Effector CD8-positive, alpha-beta T cell (primary cell): ENCODE measurements around the gene KLHDC1.
A peak's percentile ranks its signal among the peaks of the same experiment; 100 is the strongest.
"Not testable (repeated sequence)": the region's sequence is repeated elsewhere in the genome, so short reads cannot be mapped to it uniquely, and the experiment has no call there.

Experiments
- DNase-seq: peaks from one replicate; lab custom pipeline; 2025; lab: John Stamatoyannopoulos, UW

Gene KLHDC1

DNA sequence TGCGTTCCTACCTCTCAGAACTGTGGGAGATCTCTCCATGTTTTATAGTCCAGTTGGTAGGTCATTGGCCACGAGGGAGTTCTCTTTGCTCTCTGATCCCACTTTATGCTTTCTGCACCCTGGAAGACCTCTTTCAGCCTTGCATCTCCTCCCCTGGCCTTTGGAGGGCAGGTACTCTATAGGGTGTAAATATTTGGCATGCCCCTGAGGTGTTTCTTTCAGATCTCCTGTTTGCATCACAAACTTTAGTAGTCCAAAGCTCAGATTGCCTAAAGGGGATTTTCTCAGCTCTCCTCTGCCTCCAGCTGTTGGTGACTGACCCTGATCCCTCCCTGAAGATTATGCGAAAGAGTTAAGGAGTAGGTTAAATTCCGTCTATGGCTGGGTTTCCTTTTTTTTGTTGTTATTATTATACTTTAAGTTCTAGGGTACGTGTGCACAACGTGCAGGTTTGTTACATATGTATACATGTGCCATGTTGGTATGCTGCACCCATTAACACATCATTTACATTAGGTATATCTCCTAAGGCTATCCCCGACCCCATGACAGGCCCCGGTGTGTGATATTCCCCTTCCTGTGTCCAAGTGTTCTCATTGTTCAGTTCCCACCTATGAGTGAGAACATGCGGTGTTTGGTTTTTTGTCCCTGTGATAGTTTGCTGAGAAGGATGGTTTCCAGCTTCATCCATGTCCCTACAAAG lies 29.0 kb downstream of the KLHDC1 start:
- not testable (repeated sequence) for DNase-seq

DNA sequence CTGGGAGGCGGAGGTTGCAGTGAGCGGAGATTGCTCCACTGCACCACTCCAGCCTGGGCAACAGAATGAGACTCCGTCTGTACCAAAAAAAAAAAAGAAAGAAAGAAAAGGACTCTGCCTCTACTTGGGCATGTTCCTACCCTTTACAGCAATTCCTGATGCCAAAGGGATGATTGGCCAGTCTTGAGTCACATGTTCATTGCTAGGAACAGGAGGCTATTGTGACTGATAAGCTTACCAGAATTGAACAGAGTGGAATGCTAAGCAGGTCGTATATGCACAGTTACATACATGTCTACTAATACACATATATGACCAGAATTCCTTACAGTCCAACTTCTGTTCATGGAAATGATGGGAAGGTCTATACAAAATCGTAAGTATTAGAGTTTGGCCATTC lies 34.3 kb downstream of the KLHDC1 start:
- DNase-seq, result no peak

DNA sequence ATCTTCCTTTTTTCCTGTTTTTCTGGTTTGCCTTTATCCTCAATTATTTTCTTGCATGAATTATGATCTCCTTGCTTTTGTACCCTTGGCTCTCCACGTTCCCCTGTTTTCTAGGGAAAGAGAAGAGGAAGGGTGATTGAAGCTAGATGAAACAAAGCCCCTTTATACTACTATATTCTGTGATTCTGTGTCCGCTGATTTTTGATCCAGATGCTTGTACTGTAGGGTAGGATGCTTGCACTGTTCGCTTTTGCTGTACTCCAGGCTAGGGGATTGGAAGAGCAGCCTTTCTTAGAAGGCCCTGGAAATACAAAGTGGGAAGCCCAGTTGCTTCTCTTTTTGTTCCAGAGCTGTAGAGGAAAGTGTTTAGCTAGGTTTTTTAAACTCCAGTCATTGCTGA lies 40.0 kb downstream of the KLHDC1 start:
- no peak for DNase-seq

DNA sequence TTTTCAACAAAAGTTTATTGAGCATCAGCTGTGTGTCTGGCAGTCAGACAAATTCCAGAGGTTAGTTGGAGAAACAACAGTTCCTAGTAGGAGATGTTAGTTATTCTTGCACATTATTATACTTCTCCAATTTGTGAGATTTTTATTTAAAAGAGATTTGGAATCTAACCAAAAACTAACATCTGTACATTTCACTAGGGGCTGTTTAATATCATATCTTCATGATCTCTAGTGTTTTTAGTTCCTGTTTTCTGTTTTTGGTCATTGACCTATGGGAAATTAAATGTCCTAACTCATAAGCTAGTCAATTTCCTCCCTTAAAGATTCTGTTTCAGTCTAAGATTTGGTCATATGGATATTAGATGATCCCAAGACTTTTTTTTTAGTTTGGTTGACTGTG lies 40.9 kb downstream of the KLHDC1 start:
- DNase-seq, result no peak

DNA sequence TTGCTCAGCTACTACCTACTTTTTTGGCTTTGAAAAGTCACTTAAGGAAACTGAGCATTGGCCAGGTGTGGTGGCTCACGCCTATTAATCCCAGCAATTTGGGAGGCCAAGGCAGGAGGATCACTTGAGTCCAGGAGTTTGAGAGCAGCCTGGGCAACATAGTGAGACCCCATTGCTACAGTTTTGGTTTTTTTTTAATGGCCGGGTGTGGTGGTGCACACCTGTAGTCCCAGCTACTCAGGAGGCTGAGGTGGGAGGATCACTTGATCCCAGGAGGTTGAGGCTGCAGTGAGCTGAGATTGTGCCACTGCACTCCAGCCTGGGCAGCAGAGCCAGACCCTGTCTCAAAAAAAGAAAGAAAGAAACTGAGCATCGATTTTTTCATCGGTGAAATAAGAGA lies 42.7 kb downstream of the KLHDC1 start:
- not testable (repeated sequence) for DNase-seq

DNA sequence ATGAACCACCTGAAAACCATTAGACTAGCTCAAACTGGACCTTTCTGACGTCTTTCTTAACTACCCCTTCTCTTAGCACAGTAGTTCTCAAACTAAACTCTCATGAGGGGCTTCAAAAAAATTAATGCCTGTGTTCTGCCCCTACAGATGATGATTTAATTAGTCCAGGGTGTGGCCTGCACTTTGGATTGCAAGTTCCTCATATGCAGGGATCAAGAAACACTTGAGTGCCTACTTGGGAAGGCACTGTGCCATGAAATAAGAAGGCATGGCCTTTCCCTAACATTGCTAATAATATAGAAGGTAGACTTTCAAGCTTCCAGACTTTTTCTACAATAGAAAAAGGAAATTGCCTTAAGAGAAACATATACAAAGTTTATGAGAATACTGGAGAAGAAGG lies 52.3 kb downstream of the KLHDC1 start:
- no peak for DNase-seq

DNA sequence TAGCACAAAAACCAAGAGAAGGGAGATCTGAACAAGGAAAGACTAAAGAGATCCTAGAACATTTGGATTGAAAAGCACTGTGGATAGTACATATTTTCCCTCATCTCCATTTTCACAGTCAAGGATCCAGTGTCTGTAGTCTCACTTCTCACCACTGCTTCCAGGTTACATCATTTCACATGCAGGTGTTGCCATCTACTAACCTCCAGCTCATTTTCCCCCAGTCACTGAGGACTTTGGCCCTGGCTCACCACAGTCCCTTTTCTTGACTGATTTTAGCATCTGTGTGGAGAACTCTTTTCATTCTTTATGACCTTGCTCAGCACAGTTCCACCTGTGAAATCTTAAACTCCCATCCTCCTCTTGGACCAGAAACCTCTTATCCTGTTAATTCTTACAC lies 53.6 kb downstream of the KLHDC1 start:
- not testable (repeated sequence) for DNase-seq

DNA sequence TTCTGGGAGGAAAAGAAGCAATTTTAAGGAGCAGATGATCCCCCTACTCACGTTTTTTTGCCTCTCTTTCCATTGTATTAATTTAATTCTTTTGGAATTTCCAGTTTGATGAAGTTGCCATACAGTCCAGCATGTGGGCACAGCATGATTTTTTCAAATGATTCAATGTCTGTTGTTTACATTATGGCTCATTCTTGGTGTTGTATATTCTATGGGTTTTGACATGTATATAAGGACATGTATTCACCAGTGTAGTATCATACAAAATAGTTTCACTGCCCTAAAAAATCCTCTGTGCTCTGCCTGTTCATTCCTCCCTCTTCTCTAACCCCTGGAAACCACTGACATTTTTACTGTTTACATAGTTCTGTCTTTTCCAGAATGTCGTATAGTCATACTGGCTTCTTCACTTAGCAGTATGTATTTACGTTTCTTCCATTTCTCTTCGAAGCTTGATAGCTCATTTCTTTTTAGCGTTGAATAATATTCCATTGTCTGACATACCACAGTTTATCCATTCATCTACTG lies 61.7 kb downstream of the KLHDC1 start:
- DNase-seq, result no peak

DNA sequence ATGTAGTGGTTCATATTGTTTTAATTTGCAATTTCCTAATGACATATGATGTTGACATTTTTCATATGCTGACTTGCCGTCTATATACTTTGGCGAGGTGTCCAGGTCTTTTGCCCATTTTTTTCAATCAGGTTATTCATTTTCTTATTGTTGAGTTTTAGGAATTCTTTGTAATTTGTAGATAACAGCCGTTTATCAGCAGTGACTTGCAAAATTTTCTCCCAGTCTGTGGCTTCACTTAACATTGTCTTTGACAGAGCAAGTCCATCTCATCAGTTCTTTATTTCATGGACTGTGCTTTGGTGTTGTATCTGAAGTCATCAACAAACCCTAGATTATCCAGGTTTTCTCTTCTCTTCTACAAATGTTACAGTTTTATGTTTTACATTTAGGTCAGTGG lies 62.5 kb downstream of the KLHDC1 start:
- no peak for DNase-seq

DNA sequence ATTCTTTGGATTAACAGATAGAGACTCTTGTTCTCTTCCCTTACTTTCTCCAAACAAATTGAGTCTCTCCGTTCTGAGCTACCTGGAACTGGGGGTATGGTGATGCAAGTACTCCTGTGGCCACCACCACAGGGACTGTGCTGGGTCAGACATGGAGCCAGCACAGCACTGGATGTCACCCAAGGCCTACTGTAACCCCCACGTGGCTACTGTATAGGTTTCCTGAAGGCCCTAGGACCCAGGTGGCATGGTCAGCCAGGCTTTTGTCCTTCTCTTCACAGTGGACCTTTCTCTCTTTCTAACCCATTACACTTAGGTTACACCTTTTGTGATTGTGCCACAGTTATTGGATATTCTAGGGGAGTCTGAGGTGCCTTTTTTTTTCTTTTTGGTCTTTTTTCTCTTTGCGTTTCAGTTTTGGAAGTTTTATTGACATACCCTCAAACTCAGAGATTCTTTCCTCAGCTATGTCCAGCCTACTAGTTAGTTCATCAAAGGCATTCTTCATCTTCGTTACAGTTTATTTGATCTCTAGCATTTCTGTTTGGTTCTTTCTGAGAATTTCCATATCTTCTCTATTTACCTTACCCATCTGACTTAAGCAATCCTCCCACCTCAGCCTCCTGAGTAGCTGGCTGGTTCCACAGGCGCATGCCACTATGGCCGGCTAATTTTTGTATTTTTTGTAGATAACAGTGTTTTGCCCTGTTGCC lies 69.1 kb downstream of the KLHDC1 start:
- DNase-seq, result no peak

DNA sequence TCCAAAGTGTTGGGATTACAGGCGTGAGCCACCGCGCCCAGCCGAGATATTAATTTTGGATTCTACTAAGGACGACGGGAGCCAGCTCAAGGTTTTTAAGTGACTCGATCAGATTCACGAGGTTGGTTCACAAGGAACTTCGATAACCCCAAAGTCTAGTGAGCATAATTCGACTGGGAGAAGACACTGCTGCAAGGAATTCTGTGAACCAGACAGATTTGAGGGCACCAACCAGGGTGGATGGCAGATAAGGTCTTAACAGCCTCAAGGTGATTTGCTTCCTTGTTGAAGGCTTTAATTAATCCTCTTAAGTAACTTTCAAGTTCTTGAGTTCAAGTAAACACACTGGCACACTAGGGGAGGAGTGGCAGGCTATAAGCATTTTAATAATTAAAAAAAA lies 73.9 kb downstream of the KLHDC1 start:
- no peak for DNase-seq

DNA sequence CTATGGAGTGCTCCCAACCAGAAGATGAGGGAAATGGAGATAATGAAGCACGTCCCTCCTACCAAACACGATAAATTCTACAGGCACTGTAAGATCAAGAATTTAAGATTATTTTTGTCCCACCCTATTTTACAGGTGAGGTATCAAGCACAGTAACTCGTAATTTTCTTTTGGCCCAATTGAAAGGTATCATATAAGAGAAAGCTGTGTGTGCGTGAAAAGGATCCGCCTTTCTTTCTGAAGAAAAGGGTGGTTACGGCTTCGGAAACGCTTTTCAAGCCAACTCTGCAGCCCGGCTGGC lies 74.3 kb downstream of the KLHDC1 start:
- DNase-seq, result no peak

DNA sequence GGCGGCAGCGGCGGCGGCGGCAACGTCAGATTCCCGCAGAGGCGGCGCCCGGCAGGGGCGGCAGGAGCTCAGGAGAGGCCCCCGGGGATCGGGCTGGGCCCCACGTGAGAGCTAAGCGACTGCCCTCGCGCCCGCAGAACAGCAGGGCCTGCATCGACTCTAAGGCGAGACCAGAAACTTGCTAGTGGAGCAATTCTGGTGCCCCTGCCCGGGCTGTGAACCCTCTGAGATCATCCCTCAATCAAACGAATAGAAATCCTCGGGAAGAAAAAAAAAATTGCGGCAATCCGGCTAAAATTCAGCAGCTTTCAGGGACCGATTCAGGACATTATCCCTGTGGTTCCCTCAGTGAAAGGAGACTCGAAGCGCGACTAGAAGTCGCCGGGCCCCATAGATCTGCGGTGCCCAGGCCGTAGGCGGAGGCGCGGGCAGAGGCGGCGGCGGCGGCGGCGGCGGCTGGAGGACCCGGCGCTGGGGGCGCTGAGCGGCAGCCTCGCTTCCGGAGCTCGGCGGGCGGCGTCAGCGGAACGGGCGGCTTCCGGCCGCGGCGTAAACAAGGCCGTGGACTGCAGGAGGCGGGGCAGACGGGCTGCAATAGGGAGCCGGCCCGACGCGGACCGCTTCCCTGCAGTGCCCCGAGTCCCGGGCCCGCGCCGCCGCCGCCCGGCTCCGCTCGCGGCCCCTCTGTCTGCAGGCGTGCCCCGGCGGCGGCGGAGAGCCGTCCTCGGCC lies 74.8 kb downstream of the KLHDC1 start, which contains the start of gene KLHDC2:
TSS of gene KLHDC2 (plus strand) at position 583 of the 730 bp plus-strand sequence. CDS start 316 bp downstream, outside the sequence.
- DNase-seq, result peak; percentile 70

DNA sequence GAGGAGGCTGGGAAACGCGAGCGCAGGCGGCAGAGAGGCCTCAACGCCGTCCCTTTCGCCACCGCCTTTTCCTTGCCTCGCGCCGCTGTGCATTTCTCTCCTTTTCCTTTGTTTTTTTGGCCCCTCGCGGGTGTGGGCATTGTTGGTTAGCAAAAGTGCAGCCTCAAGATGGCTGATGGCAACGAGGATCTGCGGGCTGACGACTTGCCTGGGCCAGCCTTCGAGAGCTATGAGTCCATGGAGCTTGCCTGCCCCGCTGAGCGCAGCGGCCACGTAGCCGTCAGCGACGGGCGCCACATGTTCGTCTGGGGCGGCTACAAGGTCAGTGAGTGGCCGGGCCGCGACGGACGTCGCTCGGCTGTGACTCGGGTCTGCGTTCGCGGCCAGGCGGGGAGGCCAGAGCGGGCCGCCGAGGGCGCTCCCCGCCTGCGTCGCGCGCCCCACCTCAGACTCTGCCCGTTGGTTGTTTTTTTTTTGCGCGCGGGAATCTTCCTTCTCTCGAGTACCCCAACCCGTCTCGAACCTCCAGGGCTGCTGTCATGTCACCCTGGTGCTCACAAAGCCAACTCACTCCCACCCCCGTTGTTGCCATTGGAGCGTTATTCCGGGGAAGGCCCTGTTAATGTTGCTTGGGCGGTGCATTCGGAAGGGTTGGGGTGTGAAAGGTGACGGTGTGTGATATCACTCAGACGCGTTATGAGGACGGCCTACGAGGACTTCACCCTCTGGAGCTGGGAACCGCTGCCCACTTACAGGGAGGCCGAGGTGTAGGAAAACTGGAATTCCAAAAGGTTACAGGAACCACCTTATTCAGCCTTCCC lies 75.6 kb downstream of the KLHDC1 start:
- DNase-seq, result peak; percentile 47

DNA sequence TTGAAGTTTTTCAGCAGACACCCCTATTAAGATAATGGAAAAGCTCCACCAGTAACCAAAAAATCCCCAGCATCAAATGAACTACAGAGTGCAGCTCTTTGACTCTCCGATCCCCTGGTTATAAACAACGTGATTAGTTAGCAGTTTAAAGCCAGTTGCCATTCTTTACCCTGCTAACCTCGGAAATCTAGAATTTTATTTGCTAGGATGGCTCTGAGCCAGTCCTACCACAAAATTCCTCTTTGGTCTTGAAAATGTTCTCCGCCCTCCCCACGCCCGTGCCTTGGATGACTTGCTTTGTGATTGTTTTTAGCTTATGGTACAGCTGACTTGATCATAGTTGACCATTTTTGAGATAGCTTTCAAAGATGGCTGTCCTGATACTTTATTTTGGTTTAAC lies 76.3 kb downstream of the KLHDC1 start:
- no peak for DNase-seq

DNA sequence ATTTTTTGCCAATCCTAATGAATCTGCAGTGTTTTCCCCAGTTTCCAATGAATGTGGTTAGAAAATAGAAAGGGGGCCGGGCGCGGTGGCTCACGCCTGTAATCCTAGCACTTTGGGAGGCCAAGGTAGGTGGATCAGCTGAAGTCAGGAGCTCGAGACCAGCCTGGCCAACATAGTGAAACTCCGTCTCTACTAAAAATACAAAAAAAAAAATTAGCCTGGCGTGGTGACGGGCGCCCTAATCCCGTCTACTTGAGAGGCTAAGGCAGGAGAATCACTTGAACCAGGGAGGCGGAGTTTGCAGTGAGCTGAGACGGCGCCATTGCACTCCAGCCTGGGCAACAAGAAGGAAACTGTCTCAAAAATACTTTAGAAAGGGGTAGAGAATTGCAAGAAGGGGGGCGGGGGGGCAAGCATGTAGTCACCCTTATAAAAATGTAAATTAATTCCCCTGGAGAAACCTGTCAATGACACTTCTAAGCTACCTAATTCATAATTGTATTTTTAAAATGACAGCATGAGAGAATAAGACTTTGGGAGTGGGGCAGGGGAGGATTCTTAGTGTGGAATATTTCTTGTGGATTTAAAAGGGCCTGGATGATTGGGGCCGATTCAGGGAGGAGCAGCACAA lies 76.8 kb downstream of the KLHDC1 start:
- DNase-seq, result no peak

DNA sequence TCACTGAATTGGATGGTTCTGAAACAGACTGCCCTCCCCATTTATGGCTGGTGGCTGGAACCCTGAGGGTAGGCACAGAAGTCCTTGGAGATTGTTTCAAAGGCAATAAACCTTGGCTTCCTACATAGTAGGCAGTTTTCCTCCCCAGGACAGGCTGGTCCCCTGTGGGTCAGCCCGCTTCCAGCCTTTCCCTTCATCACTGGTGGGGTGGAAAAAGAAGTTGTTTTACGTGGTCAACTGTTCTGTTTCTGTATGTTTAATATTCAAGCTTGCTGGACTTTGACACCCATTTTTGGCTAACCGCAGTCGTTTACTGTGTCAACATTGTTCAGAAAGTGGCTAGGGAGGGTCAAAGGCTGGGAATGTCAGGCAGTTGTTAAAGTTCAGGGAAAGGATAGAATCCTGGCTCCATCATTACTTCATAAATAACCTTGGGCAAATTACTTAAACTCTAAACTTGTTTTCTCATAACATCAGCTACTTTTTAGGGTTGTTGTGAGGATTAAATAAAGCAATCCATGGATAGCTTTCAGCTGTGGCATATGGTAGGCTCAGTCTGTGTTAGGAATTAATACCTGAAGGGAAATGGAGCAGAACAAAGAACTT lies 77.4 kb downstream of the KLHDC1 start:
- no peak for DNase-seq

DNA sequence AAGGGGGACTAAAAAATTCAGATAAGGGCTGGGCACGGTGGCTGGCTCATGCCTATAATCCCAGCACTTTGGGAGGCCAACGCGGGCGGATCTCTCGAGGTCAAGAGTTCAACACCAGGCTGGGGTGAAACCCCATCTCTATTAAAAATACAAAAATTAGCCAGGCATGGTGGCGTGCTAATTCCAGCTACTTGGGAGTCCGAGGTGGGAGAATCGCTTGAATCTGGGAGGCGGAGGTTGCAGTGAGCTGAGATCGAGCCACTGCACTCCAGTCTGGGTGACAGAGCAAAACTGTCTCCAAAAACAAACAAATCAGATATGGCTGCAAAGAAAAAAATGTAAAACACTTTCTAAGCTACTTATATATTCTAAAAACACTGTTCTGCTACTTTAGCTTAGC lies 78.8 kb downstream of the KLHDC1 start:
- DNase-seq, result not testable (repeated sequence)

DNA sequence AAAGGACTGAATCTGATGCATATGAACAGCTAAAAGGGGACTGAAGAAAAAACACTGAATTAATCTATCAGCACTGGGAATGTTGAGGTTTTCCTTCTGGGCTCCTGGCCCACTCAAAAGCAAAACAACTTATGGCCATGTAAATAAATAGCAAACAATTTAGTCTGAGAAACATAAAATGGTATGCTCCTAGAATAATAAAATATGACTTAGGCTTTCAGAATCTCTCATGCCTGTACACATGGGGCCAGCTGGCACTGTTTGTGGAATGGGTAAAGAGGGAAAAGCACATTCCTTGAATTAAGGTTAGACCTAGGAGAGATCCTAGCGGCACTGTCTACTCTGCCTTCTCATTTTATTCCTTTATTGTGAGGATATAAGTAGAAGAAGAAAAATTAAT lies 81.2 kb downstream of the KLHDC1 start:
- DNase-seq, result no peak

DNA sequence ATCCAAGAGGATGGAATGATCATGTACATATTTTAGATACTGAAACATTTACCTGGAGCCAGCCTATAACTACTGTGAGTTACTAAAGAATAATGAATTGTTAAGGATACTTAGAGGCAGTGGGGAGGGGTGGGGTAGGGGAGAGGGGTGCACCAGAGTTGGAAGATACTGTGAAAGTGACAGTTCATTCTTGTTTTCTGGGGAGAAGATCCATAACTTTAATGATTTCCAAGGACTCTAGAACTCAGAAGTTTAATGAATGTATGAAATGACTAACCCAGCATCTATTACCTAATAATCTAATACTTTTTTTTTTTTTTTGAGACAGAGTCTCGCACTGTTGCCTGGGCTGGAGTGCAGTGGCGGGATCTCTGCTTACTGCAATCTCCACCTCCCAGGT lies 85.5 kb downstream of the KLHDC1 start:
- no peak for DNase-seq

DNA sequence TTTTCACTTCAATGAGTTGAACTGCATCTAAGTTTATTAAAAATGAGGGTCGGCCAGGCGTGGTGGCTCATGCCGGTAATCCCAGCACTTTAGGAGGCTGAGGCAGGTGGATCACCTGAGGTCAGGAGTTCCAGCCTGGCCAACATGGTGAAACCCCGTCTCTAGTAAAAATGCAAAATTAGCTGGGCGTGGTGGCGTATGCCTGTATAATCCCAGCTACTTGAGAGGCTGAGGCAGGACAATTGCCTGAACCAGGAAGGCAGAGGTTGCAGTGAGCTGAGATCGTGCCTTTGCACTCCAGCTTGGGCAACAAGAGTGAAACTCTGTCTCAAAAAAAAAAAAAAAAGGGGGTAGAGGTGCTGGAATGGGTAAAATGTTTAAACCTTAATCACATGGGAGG lies 88.1 kb downstream of the KLHDC1 start:
- DNase-seq, result not testable (repeated sequence)
